Activated T-cell treated with anti-CD3 and anti-CD28 coated beads, Interleukin-2, amount 50 U/mL, for 72 hours (primary cell): Measurements from ENCODE around the gene MIER2. TPM values are rescaled to one million over a fixed set of nuclear protein-coding genes. Genes with fewer than 3 reads are reported as not detected.

Source experiments
- ATAC-seq, 2 donors: fragments of 150-1000 bp; cut with Tn5 transposase; replicated peaks in 1 of 2; 2 replicates each; pipeline ENCODE4 v1.10.0; 2021; ENCODE audit warnings: moderate library complexity in 2 of 2, mild to moderate bottlenecking in 1 of 2
- DNase-seq, 2 donors: peaks; one replicate each; pipeline ENCODE4 v3.0.0; 2021 to 2022; ENCODE audit warnings: mixed read lengths in 1 of 2
- H3K27ac Mint-ChIP-seq: one replicate; pipeline ENCODE4 v1.8.0; 2022; ENCODE audit warnings: mild to moderate bottlenecking, moderate library complexity, mixed read lengths
- H3K27me3 Mint-ChIP-seq: one replicate; pipeline ENCODE4 v1.8.0; 2022; ENCODE audit warnings: low read depth, mixed read lengths
- H3K36me3 Mint-ChIP-seq, 2 donors: one replicate each; pipeline ENCODE4 v1.8.0; 2022; ENCODE audit warnings: mixed read lengths in 2 of 2, mild to moderate bottlenecking in 1 of 2; ENCODE audit not compliant: insufficient read depth in 2 of 2
- H3K4me1 Mint-ChIP-seq: one replicate; pipeline ENCODE4 v1.8.0; 2022; ENCODE audit warnings: low read depth, mixed read lengths
- H3K4me3 Mint-ChIP-seq, 2 donors: one replicate each; pipeline ENCODE4 v1.8.0; 2022; ENCODE audit warnings: mild to moderate bottlenecking in 2 of 2, mixed read lengths in 2 of 2, moderate library complexity in 2 of 2
- H3K9me3 Mint-ChIP-seq, 2 donors: one replicate each; pipeline ENCODE4 v1.8.0; 2022; ENCODE audit warnings: mixed read lengths in 2 of 2
- total RNA-seq, 2 donors: library from RNA; stranded (reverse); gene quantifications; one replicate each; pipeline ENCODE4 v1.2.3, GENCODE V29; 2022

MIER2 gene
- total RNA-seq, 2 donors from 2014 or later = 25.8 to 29.0 TPM

DNA sequence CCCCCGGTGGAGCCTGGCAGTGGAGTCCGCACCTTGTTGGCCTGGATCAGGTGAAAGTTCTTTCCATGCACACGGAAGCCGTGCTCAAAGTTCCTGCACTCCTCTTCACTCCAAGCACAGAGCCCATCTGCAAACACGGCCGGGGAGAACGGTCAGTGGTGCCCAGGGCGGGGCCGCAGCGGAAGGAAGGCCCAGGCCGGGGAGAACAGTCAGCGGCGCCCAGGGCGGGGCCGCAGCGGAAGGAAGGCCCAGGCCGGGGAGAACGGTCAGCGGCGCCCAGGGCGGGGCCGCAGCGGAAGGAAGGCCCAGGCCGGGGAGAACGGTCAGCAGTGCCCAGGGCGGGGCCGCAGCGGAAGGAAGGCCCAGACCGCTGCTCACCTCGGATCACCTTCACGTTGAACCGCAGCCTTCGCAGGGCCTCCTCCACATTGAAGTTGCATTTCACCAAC is 32.8 kb downstream of the MIER2 start:
- DNase-seq (no peak), ATAC-seq (no peak)
- Mint-ChIP-seq H3K27ac (no peak overlapping the region), H3K4me1 (no peaks in the 10 kb centered on the region), H3K9me3 (no peaks in the 10 kb centered on the region), H3K36me3 (peaks cover 3 to 5% of the 10 kb centered on the region in 2 donors), H3K4me3 (no peak overlapping the region), H3K27me3 (no peaks in the 10 kb centered on the region)

- DNase-seq (no peak), ATAC-seq (no peak)
- H3K36me3 Mint-ChIP-seq = peaks cover 2 to 3% of the 10 kb centered on the region in 2 donors
- H3K27ac Mint-ChIP-seq = no peak overlapping the region
- no peaks in the 10 kb centered on the region for H3K27me3 Mint-ChIP-seq
- H3K4me3 Mint-ChIP-seq = no peak overlapping the region
- no peaks in the 10 kb centered on the region for H3K4me1 Mint-ChIP-seq
- no peaks in the 10 kb centered on the region for H3K9me3 Mint-ChIP-seq
Observed at GRCh38 chr19:310781-311496, 33.7 kb downstream of the MIER2 start.

- Mint-ChIP-seq H3K36me3 (no peaks in the 10 kb centered on the region), H3K27me3 (no peaks in the 10 kb centered on the region), H3K27ac (no peak overlapping the region), H3K9me3 (no peaks in the 10 kb centered on the region), H3K4me1 (no peaks in the 10 kb centered on the region), H3K4me3 (no peak overlapping the region)
- ATAC-seq (no peak), DNase-seq (no peak)
Observed at GRCh38 chr19:310141-310651, 34.4 kb downstream of the MIER2 start.

GRCh38 chr19:309206-309565 is 35.4 kb downstream of the MIER2 start:
- DNase-seq = no peak

DNA sequence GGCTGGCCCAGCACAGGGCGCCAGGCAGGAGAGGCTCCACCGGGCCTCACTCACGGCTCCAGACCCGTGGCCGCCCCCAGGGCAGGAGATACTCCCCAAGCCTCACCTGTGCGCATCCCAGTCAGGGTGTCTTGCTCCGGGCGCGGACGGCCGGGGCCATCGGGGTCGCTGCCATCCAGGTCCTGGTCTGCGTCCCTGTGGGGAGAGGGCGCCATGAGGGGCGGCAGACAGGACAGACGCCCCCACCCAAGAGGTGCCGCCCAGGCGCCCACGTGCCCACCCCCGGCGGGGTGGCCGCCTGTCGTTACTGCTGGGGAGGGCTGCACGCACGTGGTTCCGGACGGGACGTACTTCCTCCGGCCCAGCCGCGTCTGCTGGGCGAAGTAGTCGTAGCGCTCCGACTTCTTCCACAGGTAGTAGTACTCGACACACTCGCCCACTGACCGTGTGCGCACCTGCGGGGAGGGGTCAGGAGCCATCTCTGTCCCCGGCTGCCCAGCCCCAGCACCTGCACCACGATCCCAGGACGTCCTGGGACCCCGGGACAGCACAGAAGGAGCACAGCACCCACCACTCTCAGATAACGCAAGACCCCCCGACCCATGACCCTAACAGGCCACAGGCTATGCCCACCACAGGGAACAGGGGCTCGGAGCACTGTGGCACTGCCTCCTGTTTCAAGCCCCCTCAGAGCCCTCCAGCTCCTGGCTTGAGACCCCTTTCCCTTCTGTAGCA is 36.0 kb downstream of the MIER2 start:
- Mint-ChIP-seq H3K27ac (no peak overlapping the region), H3K36me3 (no peaks in the 10 kb centered on the region), H3K4me1 (no peaks in the 10 kb centered on the region), H3K27me3 (no peaks in the 10 kb centered on the region), H3K9me3 (no peaks in the 10 kb centered on the region), H3K4me3 (no peak overlapping the region)
- ATAC-seq (no peak), DNase-seq (no peak)

More at GRCh38 chr19:309206-309565, 35.4 kb downstream of the MIER2 start:
- no peaks in the 10 kb centered on the region for H3K36me3 Mint-ChIP-seq
- ATAC-seq = no peak
- no peak overlapping the region for H3K4me3 Mint-ChIP-seq
- H3K4me1 Mint-ChIP-seq = no peaks in the 10 kb centered on the region
- H3K27me3 Mint-ChIP-seq = no peaks in the 10 kb centered on the region
- no peaks in the 10 kb centered on the region for H3K9me3 Mint-ChIP-seq
- no peak overlapping the region for H3K27ac Mint-ChIP-seq

DNA sequence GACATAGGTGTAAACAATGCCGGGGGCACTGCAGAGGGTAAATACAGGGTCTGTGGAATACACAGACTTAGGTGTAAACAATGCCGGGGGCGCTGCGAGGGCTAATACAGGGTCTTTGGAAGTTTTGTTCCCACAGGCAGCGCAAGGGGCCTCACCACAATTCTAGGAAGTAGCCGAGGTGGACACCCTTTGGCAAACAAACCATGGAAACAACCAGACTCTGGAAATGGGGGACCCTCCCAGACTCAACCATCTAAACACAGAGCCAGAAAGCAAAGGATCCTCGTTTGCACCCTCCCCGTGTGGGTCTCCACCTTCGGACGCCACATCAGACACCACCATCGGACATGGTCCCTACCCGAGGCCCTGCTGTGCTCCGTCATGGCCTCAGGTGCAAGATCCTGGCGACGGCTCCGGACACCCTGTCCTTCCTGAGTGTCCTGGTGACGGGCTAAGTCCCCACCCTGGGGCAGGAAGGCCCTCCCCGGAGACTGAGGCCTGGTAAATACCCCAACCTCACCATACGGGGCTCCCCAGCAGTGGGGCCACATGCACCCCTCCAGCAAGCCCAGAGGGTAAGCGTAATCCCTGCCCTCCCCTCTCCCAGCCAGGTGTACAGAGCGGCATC is 36.7 kb downstream of the MIER2 start:
- no peaks in the 10 kb centered on the region for H3K9me3 Mint-ChIP-seq
- H3K27ac Mint-ChIP-seq = no peak overlapping the region
- no peaks in the 10 kb centered on the region for H3K36me3 Mint-ChIP-seq
- no peaks in the 10 kb centered on the region for H3K4me1 Mint-ChIP-seq
- H3K4me3 Mint-ChIP-seq = no peak overlapping the region
- no peaks in the 10 kb centered on the region for H3K27me3 Mint-ChIP-seq
- no peak for ATAC-seq
- no peak for DNase-seq

DNA sequence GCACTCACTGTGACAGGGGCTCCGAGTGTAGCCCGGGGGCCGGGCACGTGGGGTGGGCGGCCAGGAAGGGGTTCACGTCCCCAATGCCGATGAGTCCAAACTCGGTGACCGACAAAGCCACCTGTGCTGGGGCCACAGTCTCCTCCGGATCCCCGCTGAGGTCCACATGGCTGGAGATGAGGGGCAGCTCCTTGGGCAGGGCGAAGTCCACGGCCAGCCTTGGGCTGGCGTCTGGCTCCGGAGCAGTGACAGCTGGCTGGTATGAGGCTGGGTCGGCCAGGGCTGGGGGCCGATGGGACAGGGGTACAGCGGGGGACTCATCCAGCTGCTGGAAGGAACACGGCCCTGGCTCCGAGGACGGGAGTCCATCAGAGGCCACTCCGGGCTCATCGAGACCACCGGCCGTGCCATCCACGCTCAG is 37.5 kb downstream of the MIER2 start:
- Mint-ChIP-seq H3K36me3 (no peaks in the 10 kb centered on the region), H3K27ac (no peak overlapping the region)

DNA sequence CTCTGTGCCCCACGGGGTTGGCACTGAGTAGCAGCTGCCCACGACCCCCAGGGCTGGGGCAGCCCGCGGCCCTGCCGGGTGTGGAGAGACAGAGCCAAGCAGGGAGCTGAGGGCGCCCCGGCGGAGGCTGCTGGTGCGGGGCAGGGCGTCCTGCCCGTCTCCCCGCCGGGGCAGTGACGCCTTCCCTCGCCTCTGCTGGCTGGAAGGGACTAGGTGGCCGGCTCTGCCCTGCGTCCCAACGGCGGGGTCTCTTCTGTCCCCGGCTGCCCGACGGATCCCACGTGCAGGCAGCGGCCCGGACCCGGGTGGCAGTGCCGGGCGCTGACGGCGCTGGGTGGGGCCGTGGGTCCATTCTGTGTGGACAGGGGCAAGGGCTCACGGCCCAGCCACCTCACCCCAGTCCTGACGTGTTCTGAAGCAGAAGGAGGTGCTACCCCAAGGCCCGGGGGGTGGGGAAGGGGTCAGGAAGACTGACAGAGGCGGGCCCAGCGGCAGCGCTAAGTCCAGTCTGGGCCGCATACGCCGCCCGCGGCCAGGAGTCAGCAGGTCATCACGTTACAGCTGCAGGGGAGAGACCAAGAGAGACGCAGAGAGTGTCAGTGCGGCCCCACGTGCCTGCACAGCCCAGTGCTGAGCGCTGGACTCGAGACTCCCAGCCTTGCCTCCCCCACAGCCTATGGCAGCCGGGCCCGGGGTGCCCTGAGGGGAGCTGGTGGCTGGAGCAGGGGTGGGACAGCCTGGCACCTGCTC is 38.3 kb downstream of the MIER2 start:
- ATAC-seq = no peak
- no peaks in the 10 kb centered on the region for H3K36me3 Mint-ChIP-seq
- H3K4me3 Mint-ChIP-seq = no peak overlapping the region

More for the DNA sequence above, 37.5 kb downstream of the MIER2 start:
- no peaks in the 10 kb centered on the region for H3K27me3 Mint-ChIP-seq
- no peaks in the 10 kb centered on the region for H3K4me1 Mint-ChIP-seq
- no peak overlapping the region for H3K4me3 Mint-ChIP-seq
- H3K9me3 Mint-ChIP-seq = no peaks in the 10 kb centered on the region
- no peak for DNase-seq
- ATAC-seq = no peak

GRCh38 chr19:305240-306150 is 39.1 kb downstream of the MIER2 start:
- no peaks in the 10 kb centered on the region for H3K36me3 Mint-ChIP-seq
- no peak overlapping the region for H3K4me3 Mint-ChIP-seq
- ATAC-seq (no peak), DNase-seq (no peak)
- H3K4me1 Mint-ChIP-seq = no peaks in the 10 kb centered on the region
- H3K27ac Mint-ChIP-seq = no peak overlapping the region
- H3K9me3 Mint-ChIP-seq = no peaks in the 10 kb centered on the region
- H3K27me3 Mint-ChIP-seq = no peaks in the 10 kb centered on the region

More for the DNA sequence above, 38.3 kb downstream of the MIER2 start:
- Mint-ChIP-seq H3K4me1 (no peaks in the 10 kb centered on the region), H3K9me3 (no peaks in the 10 kb centered on the region), H3K27ac (no peak overlapping the region), H3K27me3 (no peaks in the 10 kb centered on the region)
- no peak for DNase-seq

- Mint-ChIP-seq H3K36me3 (no peaks in the 10 kb centered on the region), H3K27me3 (peaks cover 28% of the 10 kb centered on the region)
- ATAC-seq = no peak
Observed at GRCh38 chr19:296476-297225, 47.9 kb downstream of the MIER2 start.

GRCh38 chr19:295687-296370 is 48.8 kb downstream of the MIER2 start:
- DNase-seq (no peak), ATAC-seq (no peak)
- no peaks in the 10 kb centered on the region for H3K9me3 Mint-ChIP-seq
- H3K27ac Mint-ChIP-seq = no peak overlapping the region
- H3K4me1 Mint-ChIP-seq = peaks cover 5% of the 10 kb centered on the region
- no peaks in the 10 kb centered on the region for H3K36me3 Mint-ChIP-seq
- peaks cover 28% of the 10 kb centered on the region for H3K27me3 Mint-ChIP-seq
- no peak overlapping the region for H3K4me3 Mint-ChIP-seq

More at GRCh38 chr19:296476-297225, 47.9 kb downstream of the MIER2 start:
- DNase-seq = no peak
- Mint-ChIP-seq H3K4me1 (peaks cover 5% of the 10 kb centered on the region), H3K27ac (no peak overlapping the region), H3K9me3 (no peaks in the 10 kb centered on the region), H3K4me3 (no peak overlapping the region)
